Neutrophil (primary cell): ENCODE results near the gene PPM1F.

ENCODE experiments used
- H3K27ac ChIP-seq: fragments of 200-600 bp; sonication (generic); 2 replicates; pipeline ENCODE4 v1.5.1; 2016; ENCODE audit warnings: mild to moderate bottlenecking, moderate library complexity
- H3K27me3 ChIP-seq: fragments of 200-600 bp; sonication (generic); 2 replicates; pipeline ENCODE4 v1.6.0; 2016; ENCODE audit warnings: mild to moderate bottlenecking
- H3K36me3 ChIP-seq: fragments of 200-600 bp; sonication (generic); 2 replicates; pipeline ENCODE4 v1.5.1; 2017
- H3K4me1 ChIP-seq, 2 experiments: fragments of 200-600 bp in 1 of 2; sonication (generic) in 1 of 2; 1 replicate in 1 of 2; 2 replicates in 1 of 2; pipeline versions ENCODE4 v1.5.1 to v1.6.1; 2013 to 2016; ENCODE audit warnings: low read depth in 1 of 2, low read length in 1 of 2, mild to moderate bottlenecking in 1 of 2, moderate library complexity in 1 of 2; ENCODE audit not compliant: control insufficient read depth in 1 of 2, insufficient read depth in 1 of 2
- H3K4me3 ChIP-seq, 2 experiments: fragments of 200-600 bp in 1 of 2; sonication (generic) in 1 of 2; 1 replicate in 1 of 2; 2 replicates in 1 of 2; pipeline ENCODE4 v1.5.1; 2013 to 2016; ENCODE audit warnings: low read depth in 1 of 2, low read length in 1 of 2, mild to moderate bottlenecking in 1 of 2, moderate library complexity in 1 of 2
- H3K9me3 ChIP-seq: fragments of 200-600 bp; sonication (generic); 2 replicates; pipeline ENCODE4 v1.5.1; 2016
- CTCF ChIP-seq: fragments of 200-600 bp; sonication (generic); IDR thresholded peaks from 2 replicates; pipeline ENCODE4 v1.5.1; 2016; ENCODE audit warnings: antibody characterized with exemption

The PPM1F gene

DNA sequence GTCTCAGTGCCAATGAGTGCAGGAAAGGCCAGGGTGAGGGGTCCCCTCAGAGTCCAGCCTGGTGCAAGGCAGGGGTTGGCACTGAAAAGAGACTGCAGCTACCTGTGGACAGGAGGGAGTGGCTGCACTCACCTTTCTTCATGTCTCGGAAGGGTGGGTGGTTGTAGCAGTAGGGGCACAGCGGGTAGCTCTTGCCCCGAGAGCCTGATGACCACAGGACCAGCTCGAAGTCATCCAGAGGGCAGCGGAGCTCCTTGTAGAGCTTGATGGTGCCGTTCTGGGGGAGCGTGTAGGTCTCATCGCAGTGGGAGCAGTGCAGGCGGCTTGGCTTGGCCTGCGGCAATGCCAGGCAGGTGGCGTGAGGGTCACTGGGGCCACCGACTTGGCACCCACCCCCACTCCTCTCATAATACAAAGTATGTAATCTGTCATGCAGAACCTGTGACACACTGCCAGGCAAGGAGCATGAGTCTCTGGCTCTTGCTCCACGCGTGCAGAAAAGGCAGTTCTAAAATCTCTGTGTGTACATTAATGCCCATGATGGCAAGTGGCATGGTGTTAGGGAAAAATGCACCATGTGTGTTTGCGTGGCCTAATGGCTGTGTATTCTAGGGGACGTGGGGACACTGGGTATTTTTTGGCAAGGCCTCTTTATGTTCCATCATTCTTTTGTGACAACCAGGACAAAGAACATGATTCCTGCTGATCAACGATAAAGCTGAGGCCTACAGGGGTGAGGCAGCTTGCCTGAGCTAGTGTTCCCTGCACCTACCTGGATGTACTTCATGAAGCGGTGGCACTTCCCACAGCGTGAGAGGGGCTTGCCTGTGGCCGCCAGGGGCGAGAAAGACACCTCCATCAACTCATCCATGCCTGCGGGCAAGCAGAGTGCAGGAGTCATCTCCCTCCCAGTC, 6.0 kb upstream of the PPM1F start:
- Histone ChIP-seq H3K36me3 (peaks cover 61% of the 10 kb centered on the region), H3K9me3 (no peaks in the 10 kb centered on the region), H3K27me3 (no peaks in the 10 kb centered on the region), H3K27ac (no peak overlapping the region), H3K4me1 (no peaks in the 10 kb centered on the region), H3K4me3 (no peak overlapping the region)
- TF ChIP-seq CTCF = no peak

DNA sequence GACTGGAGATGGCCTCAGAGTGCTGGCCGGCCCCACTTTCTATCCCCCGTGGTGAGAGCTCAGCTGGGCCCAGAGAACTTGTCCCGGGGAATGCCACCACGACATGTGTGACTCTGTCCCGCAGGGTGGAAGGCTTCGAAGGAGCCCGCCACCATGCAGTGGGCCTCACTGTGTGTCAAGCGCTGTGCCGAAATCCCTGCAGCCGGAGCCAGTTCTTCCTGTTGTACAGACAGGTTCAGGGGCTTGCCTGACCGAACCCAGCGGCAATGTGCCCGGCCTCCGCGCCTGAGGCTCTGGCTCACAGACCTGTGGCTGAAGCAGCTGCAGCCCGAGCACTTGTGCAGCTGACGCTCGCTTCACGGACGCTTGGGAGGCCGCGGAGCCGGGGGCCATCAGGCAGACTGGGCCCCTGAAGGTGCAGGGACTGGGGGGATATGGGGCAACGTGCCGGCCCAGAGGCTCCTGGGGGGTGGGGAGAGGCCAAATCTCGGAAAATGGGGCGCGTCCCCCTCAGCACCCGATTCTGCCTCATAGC, 650 bp downstream of the PPM1F start:
- Histone ChIP-seq H3K4me1 (peaks cover 45 to 56% of the 10 kb centered on the region in 2 experiments), H3K27ac (peak overlapping the region; percentile 94)

GRCh38 chr22:21951062-21951461, 1.6 kb downstream of the PPM1F start:
- H3K4me3 ChIP-seq = peak overlapping the region; percentile 87 to 93

More for the DNA sequence above, 650 bp downstream of the PPM1F start:
- Histone ChIP-seq H3K4me3 (peak overlapping the region; percentile 87 to 93), H3K9me3 (no peaks in the 10 kb centered on the region), H3K27me3 (no peaks in the 10 kb centered on the region), H3K36me3 (no peaks in the 10 kb centered on the region)
- no peak for TF ChIP-seq CTCF

DNA sequence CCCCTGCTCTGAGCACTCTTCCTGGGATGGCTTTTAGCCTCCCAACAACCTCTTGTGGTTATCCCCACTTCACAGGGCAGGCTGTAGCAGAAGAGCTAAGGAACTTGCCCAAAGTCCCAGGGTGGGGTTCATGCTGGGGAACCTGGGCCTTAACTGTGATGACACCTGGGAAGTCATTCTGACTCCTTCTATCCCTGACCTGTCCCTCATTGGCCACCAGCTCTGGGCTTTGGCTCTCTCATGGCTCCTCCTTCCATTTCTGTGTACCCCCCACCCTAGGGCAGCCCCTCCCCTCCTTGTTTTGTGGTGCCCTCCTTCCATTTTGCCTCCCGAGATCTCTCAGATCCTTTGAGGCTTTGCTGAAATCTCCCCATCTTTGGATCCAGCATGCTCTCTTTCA, 2.7 kb downstream of the PPM1F start:
- TF ChIP-seq CTCF = no peak
- peaks cover 15% of the 10 kb centered on the region for H3K36me3 ChIP-seq
- no peaks in the 10 kb centered on the region for H3K9me3 ChIP-seq
- peak overlapping the region; percentile 94 for H3K27ac ChIP-seq
- H3K27me3 ChIP-seq = no peaks in the 10 kb centered on the region
- H3K4me3 ChIP-seq = peak overlapping the region; percentile 87 to 93
- H3K4me1 ChIP-seq = peaks cover 45 to 60% of the 10 kb centered on the region in 2 experiments

More at GRCh38 chr22:21951062-21951461, 1.6 kb downstream of the PPM1F start:
- peaks cover 4% of the 10 kb centered on the region for H3K36me3 ChIP-seq
- H3K27ac ChIP-seq = peak overlapping the region; percentile 94
- H3K9me3 ChIP-seq = no peaks in the 10 kb centered on the region
- no peak for TF ChIP-seq CTCF
- no peaks in the 10 kb centered on the region for H3K27me3 ChIP-seq
- peaks cover 45 to 60% of the 10 kb centered on the region in 2 experiments for H3K4me1 ChIP-seq

- Histone ChIP-seq H3K27me3 (no peaks in the 10 kb centered on the region), H3K4me3 (peak overlapping the region; percentile 87 to 93), H3K4me1 (peaks cover 45 to 62% of the 10 kb centered on the region in 2 experiments), H3K9me3 (no peaks in the 10 kb centered on the region), H3K27ac (peak overlapping the region; percentile 94), H3K36me3 (peaks cover 19% of the 10 kb centered on the region)
- TF ChIP-seq CTCF = no peak
Observed at GRCh38 chr22:21949569-21949918, 3.1 kb downstream of the PPM1F start.
